Measurements from ENCODE around the gene ILDR2. TPM values are rescaled to one million over a fixed set of nuclear protein-coding genes. Genes with fewer than 3 reads are reported as not detected.

Gene ILDR2
- total RNA-seq: under 0.01 and 1.0 TPM in 2 replicates

DNA sequence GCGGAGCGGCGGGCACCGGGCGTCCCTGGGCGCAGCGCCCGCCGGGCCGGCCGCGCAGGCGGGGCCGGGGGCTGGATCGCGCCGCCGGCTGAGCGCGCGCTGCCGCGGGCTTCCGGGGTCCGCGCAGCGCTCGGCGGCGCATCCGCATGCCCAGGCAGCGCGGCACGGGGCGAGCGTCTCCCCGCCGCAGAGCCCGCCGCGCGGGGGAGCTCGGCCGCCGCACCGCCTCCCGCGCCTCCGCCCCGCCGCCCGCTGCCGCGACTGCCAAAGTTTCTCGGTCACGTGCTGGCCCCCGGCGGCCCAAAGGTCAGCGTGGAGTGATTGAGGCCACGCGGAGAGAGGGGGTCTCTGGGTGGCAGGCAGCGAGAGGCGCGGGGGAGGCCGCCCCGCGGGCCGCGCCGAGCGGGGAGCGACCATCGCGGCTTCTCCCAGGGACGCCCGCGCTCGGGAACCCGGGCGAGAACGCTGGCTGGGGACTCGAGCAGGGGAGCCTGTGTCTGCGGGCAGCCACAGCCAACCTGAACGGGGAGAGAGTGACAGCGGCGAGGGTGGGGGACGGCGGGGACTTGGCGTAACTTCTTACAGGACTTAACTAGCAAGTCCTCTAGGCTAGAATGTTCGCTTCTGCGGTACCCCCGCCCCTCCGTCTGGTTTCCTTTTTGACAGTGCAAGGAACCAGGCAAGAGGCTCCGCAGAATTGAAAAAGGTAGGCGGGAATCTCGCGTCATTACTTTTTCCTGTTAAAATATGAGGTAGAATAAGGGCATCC is at the start of gene ILDR2:
Gene ILDR2 (minus strand): TSS at position 180 of the 769 bp plus-strand sequence. CDS start 272 bp downstream, outside the sequence.
- DNase-seq: peak; percentile 27

DNA sequence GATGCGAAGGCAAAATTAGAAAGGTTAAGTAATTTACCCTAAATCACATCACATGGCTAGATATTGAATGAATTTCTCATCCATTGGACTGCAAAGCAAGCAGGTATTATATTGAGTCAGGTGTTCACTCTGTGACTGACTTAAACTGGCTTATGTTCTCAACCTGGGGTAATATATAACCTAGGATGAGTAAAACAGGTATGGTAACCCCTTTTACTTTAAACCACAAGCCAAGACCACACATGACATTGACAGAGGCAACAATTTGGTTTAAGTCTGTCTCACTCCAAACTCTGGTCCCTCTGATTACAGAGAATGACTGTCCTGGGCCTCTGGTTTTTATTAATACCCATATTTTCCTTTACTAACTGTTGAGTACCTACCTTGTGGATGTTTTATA is 47.0 kb upstream of the ILDR2 start:
- no peak for DNase-seq

DNA sequence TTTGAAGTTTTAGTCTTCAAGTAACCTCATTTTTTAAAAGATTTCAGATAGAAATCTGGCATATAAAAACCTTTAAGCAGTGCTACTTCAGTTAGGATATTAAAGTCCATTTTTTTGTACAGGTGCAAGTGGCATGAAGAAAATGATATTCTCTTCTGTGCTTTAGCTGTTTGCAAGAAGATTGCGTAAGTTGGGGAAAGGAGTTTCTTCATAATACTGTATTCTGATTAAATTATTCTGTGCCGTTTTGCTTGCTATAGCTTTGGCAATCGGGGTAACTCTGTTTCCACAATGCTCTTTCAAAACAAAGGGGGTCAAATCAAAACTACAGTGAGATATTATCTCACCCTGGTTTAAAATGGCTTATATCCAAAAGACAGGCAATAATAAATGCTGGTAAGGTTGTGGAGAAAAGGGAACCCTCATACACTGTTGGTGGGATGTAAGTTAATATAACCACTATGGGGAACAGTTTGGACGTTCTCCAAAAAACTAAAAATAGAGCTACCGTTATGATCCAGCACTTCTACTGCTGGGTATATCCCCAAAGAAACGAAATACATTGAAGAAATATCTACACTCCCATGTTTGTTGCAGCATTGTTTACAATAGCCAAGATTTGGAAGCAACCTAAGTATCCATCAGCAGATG is 40.9 kb upstream of the ILDR2 start:
- no peak for DNase-seq

DNA sequence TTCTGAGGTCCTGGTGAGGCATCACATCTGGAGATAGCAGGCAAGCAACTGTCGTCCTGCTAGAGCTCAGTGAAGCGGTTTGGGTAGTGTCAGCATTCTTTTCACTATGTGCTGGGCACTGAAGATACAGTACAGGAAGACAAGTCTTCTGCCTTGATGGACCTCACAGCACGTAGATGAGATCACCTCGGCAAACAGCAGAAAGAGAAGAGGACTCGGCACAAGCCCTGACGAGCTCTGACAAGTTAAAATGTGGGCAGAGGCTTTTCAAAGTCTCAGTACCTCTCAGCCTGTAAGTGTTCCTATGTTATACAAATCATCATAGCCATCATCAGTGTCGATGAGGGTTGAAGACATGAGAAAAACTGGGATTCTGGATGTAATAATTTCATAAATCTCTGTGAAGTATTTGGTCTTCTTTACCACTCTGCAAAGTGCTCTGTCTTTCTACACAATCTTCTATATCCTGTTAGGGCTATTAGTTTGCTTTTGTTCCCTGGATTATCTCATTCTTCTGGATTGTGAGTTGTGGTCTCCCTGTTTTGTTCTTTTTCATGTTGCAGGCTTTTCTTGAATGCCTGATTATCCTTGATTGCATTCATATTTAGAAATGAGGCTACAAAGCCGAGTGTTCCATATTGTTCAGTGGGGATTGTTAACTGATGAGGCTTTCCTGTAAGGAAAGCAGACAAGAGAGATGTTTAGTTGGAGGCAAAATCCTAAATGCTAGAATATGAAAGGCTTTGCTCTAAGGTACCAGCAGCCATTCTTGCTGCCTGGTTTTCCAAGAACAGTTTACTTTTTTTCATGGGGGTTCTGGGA is 38.0 kb upstream of the ILDR2 start:
- DNase-seq: no peak

- no peak for DNase-seq
Measured at GRCh38 chr1:167012570-167012969, 37.2 kb upstream of the ILDR2 start.

DNA sequence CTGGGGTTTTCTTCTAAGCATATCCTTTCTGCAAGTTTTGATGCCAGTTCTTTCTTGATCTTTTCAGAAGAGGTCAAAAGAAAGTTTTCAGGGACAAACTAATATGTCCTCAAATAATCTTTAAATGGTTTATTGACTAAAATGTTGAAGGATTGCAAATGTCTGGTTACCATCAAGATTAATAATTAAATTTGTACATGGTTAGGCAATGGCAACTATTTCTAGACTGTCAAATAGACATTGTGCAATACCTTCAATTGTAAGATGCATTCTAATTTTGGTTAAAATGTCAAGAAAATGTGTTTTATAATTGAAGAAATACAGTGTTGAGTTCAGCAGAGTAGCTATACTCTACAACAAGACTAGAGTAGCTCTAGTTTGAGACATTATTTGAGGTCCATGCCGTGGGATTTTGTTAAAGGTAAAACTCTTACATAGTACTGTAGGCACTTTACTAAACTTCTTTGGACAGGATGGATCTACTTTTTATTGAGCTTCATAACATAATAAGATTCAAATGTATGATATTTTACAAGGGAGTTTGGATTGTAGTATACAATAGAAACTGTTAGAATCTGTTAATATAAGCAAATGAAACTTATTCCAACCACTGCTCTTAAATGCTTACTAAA is 36.3 kb upstream of the ILDR2 start:
- DNase-seq: no peak

GRCh38 chr1:167003711-167004110 is 28.4 kb upstream of the ILDR2 start:
- no peak for DNase-seq

GRCh38 chr1:167002354-167002753 is 27.0 kb upstream of the ILDR2 start:
- DNase-seq: no peak

DNA sequence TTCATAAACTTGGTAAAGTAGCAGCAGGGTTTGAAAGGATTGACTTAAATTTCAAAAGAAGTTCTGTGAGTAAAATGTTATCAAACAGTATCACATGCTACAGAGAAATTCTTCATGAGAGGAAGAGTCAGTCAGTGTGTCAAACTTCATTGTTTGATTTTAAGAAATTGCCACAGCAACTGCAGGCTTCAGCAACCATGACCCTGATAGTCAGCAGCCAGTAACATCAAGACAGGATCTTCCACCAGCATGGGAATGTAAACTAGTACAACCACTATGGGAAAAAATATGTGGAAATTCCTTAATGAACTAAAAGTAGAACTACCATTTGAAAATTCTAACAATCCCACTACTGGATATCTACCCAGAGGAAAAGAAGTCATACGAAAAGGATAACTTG is 25.2 kb upstream of the ILDR2 start:
- no peak for DNase-seq

GRCh38 chr1:166999500-167000055 is 24.2 kb upstream of the ILDR2 start:
- no peak for DNase-seq

GRCh38 chr1:166999075-166999474 is 23.7 kb upstream of the ILDR2 start:
- no peak for DNase-seq

DNA sequence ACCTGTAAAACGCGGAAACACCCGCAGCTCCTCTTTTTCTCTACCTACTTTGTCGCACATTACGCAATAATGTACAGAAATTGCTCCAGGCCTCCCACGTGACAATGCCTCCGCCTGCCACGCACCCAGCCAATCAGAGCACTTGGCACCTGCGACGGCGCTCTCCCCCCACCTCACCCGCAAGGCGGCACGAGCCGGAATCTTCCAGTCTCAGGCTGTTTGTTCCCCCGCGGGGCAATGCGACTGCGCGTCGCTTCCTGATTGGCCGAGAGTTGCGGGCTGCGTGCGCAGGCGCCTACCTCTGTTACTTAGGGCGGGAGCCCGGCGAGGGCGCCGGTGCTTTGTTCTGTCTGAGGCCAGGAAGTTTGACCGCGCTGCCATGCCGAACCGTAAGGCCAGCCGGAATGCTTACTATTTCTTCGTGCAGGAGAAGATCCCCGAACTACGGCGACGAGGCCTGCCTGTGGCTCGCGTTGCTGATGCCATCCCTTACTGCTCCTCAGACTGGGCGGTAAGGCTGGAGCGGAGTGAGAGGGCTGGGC is 13.7 kb upstream of the ILDR2 start, which contains the start of gene MAEL:
Gene MAEL (plus strand): TSS at position 307 of the 542 bp plus-strand sequence. CDS start 73 bp downstream, at position 380.
- no peak for DNase-seq

DNA sequence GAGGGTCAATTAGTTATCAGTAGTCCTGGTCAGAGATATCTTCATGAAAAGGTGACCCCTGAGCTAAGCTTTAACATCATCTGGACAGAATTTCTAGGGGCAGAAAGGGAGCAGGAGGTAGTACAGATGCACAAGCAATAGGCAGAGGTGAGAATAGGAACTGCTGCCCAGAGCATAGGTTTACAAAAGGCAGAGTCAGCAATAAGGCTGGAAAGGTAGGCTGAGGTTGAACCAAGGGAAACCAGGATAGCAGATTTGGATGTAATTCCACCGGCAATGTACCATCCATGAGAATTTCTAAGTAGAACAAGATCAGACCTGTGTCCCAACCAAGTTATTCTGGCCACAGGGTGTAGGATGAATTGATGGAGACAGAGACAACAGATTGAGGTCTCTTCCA is 6.2 kb upstream of the ILDR2 start:
- DNase-seq: no peak

DNA sequence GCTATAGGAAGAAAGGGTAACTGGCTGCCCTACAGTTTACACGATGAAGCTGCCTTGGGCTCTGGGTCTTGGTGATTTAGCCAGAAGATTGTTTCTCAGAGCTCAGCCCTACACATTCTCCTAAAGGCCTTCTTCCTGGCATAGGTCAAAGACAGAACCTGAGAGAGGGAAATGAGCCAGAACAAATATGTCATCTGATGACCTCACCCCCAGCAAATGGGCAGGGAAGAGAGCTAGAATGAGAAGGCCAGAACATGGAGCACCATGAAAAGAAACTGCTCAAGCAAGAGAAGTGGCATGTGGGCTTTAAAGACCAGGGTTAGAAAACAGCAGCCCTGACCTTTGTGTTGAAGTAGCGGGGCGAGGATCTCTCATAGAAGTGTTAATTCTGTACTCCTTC is 5.5 kb upstream of the ILDR2 start:
- no peak for DNase-seq

- DNase-seq: no peak
Measured at GRCh38 chr1:166980383-166980782, 5.0 kb upstream of the ILDR2 start.

DNA sequence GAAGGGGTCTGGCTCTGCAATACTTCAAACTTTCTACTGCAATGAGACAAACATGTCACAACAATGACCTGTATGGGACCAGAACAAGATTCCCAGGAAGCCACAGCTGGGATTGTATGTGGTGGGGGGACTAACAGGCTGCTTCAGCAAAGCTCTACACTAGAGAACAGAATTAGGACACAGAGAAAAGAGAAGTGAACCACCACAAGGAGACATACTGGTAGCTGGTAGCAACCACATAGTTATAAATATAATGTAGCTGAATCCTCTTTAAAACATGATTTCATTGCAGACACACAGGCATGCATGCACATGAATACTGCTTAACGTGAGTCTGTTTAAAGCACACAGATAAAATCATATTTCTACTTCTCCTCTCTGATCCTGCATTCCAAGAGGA is 3.5 kb upstream of the ILDR2 start:
- DNase-seq: no peak

DNA sequence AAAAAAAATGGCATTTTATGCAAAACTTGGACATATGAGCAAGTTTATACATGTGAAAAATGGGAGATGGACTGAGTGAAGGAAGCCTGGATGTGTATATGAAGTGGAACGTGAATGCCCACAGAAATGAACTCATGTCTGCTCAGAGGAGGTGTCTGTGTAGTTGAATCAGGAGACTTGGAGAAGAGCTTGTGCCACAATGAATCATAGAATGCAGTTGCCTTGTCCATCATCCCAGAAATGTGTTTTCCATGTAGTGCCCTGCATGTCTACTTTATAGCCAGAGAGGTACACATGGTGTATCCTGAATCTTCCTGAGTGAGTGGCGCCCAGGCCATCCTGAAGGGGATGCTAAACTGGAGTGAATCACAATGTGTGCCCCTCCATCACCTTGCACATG is 2.6 kb upstream of the ILDR2 start:
- DNase-seq: no peak

DNA sequence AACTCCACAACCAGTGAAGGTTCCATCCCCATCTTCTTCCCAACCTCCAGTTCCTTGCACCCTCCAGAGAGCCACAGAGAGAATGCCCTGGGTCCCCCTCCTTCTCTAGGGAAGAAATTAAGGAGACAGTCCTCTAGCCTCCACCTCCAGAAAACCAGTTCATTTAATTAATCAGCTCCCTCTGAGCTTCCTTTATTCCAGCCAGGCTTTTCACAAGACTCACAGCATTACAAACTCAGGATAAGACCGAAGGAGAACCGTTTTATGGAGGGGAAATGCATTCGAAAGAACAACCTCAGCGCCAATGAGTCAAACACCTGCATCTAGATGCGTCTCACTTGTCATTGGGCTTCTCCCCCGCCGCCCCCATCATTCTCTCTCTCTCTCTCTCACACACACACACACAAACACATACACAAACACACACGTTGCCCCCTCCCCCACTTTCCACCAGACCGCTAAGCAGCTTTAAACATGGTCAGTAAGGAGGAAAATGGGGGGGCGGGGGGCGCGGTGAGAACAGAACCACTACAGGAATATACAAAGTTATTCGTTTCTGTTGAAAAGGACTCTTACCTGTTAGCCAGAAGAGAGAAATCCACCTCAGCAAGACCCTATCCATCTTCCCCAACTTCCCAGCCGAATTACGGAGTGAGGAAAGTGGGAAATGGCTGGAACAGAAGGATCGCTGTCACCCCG is 544 bp downstream of the ILDR2 start:
- peak; percentile 5 for DNase-seq

GRCh38 chr1:166972826-166973225 is 2.5 kb downstream of the ILDR2 start:
- DNase-seq: no peak

- DNase-seq: no peak
Measured at GRCh38 chr1:166972193-166972592, 3.1 kb downstream of the ILDR2 start.

GRCh38 chr1:166971252-166971651 is 4.1 kb downstream of the ILDR2 start:
- DNase-seq: no peak
